HG03135 (cell line): ENCODE data around the gene ANKRD34A.

Experiments
- ATAC-seq: cut with Tn5 transposase; IDR thresholded peaks from one replicate; pipeline ENCODE4 v1.9.1; 2021; ENCODE audit warnings: mild to moderate bottlenecking, moderate library complexity; ENCODE audit not compliant: unreplicated experiment

ANKRD34A gene

DNA sequence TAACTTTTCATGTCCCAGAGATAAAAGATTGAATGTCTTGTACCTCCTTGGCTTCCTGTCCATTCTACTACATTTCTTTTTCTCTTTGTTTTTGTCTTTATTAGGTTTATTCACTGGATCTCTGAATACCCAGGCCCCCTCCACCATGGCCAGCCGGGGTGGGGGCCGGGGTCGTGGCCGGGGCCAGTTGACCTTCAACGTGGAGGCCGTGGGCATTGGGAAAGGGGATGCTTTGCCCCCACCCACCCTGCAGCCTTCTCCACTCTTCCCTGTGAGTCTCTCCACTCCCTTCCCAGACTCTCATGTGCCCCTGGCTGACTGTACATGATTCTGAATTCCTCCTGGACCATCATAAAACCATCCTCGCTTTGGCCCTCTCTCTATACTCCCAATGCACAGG is 10.3 kb upstream of the ANKRD34A start:
- ATAC-seq = no peak

- ATAC-seq = no peak
Observed at GRCh38 chr1:145972580-145972979, 8.2 kb upstream of the ANKRD34A start.

- ATAC-seq = no peak
Observed at GRCh38 chr1:145967288-145967687, 2.9 kb upstream of the ANKRD34A start.

DNA sequence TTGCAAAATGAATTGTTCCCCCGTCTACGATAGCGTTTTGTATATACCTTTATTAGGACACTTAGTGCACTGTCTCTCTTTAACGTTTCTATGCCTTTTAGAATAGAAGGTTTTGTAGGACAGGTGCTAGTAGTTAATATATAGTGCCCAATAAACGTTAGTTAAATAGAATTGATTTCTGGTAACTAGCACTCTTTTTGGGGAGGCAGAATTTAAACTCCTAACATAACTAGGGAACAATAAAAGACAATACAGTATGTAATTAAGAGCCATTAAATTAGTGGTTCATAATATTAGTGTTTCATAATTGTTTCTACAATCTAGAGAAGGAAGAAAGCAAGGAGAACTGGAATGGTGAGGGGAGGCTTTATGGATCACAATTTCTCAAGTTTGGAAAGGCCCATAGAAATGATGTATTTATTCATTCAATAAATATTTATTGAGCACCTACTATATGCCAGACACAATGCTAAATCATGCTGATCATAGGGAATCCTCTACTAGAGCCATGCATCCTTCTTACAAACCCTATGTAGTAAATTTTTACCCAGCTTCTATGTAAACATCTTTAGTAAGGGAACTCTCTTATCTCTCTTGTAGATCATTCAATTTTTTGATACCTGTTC is 857 bp upstream of the ANKRD34A start:
- ATAC-seq = no peak

GRCh38 chr1:145963265-145964019 is 933 bp downstream of the ANKRD34A start:
- ATAC-seq = no peak

DNA sequence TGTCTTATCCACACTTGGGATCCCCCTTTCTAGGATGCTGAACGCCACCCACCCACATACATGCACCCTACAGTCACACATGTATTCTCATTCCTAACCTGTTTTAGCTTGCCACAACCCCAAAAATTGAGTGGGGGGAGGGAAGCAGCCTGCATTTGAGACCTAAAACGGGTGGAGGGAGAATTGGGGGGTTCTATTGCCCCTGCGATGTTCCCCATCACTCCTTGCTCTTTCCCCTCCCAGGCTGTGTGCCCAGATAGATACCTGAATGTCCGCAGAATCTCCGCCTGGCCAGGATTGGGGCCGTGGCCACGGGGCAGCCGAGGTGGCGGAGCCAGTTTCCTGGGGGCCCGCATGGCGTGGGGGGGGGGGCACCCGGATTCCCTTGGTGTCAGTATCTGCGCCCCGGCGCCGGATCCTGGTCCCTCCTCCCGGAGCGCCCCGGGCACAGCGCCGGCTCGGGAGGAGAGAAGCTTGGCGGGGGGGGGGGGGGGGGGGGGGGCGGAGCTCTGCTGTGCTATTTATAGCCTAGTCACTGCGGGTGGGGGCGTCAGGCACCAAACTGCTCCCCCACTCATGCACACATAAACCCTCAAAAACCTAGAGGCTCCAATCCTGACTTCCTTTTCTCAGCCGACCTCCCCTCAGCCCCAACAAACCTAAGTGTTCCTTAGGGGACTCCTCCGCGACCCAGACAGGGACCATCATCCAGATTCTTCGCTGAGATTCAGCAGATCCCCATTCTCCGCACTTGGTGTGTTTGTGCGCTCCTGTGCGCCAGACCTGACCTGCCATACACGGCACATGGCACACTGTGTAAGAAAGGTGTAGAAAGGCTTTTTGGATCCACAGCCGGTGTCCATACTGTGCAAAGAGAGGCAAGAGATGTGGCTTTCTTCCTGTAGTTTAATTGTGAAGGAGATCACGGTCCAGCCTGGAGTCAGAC is 1.9 kb downstream of the ANKRD34A start:
- ATAC-seq = no peak

DNA sequence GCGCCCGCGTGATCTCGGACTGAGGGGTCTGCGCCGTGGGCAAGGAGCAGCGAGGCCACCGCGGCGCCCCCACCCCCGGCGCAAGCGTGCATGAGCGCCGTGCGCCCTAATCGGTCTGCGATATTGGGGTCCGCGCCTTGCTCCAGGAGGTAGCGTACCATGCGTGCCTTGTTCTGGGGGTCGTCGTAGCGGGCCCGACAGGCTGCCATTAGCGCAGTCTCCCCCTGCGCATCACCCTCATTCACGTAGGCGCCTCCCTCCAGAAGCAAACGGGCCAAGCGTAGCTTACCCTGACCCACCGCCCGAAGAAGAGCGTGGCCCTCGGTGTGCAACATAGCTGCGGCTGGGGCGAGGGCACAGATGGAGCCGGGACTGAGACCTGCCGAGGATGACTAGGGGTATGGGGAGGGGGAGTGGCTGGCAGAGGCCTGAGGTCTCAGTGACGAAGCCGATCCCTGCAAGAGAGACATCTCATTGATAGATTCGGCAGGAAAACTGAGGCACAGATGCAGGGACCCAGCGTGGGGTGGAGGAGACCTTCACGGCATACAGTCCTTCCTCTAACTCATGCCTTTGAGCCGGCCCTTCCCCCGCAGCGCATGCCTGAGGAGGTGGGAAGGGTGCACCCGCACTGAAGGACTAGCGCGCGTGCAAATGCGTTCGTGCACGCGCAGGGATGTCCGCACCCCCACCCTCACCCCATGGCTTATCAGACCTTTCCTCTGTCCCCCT is 2.8 kb downstream of the ANKRD34A start:
- ATAC-seq = no peak

DNA sequence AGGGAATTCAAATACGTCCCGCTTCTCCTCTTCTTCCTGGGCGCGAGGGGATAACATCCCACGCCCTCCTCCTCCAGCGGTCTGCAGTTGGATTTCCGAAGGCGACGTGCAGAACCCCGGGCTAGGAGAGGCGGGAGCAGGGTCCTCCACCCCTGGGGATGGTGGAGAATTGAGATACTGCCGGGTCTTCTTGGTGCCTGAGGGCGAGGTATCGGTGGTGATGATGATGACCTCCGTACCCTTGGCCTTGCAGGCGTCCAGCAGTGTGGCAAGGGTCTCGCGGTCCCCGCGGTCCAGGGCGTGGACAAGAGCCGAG is 3.3 kb downstream of the ANKRD34A start:
- no peak for ATAC-seq

GRCh38 chr1:145960468-145961108 is 3.8 kb downstream of the ANKRD34A start:
- no peak for ATAC-seq

DNA sequence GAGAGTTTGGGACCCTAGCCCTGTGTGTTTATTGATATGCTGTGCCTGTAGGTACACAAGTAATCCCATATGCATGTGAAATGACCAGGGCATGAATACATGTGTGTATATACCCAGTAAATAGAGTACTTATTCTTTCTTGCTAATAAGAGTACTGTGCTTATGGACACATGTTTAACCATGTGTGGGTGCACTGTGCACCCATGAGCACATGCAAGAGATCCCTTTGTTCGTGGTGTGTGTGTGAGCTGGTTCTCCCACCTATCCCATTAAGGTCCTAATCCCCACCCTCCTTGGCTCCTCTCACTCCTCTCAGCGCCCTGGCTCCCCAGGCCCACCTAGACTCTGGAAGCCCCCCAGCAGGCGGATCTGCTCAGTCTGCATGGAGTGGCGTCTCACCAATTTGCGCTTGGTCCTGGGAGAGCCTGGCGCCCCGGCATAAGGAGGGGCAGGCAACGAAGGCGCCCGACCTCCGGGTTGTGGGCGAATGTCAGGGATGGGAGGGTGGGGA is 4.4 kb downstream of the ANKRD34A start:
- ATAC-seq = no peak

DNA sequence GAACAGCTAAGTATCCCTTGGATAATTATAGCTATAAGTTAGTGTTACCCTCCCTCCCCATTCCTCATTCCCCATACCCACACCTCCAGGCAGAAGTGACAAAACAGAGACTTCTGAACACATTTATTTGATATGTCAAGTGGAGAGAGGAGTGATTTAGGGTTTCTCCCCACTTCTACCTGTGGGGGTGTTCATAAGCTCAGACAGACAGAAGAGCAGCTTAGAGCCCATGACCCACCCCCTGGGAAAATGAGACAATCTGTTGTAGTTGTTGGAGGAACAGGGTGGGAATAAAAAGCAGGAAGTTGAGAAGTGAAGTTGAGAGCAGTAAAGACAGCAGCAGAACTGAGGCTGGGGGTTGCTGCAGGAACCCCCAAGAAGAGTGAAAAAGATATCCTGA is 5.0 kb downstream of the ANKRD34A start:
- no peak for ATAC-seq

DNA sequence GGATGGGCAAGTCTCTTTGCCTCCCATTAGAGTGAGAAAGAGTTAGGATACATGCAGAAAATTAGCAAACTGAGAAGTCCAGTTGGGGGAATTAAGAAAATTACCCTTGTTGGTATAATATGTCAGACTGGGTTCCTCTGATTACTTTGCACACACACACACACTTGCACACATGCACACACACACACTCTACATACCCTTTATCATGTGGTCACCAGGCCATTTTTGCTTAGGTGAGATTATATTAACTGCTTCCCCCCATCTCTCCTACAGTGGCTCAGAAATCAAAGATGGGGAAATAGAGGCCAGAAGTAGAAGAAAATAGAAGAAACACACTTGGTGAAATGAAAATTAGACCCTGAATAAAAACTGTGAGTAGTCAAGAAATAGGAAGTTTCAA is 5.6 kb downstream of the ANKRD34A start:
- no peak for ATAC-seq

DNA sequence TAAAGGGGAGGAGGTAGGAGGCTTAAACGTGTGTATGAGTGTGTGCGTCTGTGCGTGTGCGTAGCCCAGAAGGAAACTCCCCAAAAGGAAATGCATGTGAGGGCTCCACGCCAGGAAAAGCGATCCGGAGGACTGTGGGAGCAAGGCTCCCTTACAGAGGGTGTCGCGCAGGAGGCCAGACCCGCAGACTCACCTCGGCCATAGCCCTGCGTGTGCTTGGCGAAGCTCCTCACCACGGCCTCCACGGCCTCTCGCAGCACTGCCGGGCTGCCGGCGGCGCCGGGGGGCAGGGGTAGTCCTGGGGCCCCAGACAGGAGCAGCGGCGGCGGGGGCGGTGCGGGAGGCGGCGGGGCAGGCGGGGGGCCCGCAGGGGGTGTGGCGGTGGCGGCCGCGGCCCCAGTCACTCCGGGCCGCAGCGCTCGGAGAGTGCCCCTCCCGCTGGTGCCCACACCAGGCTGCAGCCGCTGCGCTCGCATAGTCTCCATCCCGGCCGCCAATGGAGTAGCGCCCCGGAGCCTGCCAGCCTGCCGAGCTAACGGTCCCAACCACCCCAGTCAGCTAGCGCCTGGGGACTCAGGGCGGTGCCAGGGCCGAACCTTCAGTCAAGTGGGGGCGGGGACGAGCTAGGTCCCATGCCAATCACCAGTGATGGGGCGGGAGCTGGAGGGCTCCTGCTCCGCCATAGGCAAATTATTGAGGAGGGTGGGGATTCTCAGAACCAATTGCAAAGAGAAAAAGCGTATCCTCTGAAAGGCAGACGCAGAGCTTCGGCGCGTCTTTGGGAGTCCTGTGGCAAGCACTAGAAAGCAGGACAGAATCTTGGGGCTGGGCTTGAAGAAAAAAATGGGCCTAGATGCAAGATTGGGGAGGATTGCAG is 6.7 kb downstream of the ANKRD34A start, which contains the start of gene LIX1L:
LIX1L (minus strand) TSS at position 575 of the 877 bp plus-strand sequence; CDS start at position 485, 90 bp downstream.
- ATAC-seq = peak; percentile 83

- no peak for ATAC-seq
Observed at GRCh38 chr1:145956781-145957442, 7.5 kb downstream of the ANKRD34A start.

- ATAC-seq = no peak
Observed at GRCh38 chr1:145956361-145956760, 8.0 kb downstream of the ANKRD34A start.

DNA sequence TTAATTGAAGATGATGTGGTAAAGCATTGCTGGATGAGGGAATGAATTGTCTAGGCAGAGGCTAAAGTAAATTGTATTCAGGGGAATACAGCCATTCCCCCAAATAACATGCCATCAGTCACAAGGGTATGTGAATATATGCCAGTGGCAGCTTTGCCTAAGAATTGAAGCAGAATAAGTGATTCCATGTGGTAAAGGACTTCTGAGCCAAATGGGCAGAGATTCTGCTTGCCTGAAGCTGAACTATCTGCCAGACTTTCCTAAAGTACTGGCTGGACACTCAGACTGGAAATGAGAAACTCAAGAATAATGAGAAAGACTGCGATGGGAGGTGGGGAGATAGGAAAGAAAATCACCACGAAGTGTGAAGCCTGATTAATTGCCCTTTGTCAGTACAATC is 8.9 kb downstream of the ANKRD34A start:
- ATAC-seq = no peak

DNA sequence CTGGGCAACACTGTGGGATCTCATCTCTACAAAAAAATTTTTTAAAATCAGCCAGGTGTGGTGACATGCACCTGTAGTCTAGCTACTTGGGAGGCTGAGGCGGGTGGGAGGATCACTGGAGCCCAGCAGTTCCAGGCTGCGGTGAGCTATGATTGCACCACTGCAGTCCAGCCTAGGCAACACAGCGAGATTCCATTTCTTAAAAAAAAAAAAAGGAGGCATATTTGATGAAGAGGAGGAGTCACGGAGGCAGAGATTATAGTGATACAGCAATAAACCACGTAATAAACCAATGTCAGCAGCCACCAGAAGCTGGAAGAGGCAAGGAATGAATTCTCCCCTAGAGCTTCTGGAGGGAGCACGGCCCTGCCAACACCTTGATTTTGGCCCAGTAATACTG is 10.5 kb downstream of the ANKRD34A start:
- ATAC-seq = no peak

GRCh38 chr1:145952903-145953302 is 11.5 kb downstream of the ANKRD34A start:
- ATAC-seq = no peak

DNA sequence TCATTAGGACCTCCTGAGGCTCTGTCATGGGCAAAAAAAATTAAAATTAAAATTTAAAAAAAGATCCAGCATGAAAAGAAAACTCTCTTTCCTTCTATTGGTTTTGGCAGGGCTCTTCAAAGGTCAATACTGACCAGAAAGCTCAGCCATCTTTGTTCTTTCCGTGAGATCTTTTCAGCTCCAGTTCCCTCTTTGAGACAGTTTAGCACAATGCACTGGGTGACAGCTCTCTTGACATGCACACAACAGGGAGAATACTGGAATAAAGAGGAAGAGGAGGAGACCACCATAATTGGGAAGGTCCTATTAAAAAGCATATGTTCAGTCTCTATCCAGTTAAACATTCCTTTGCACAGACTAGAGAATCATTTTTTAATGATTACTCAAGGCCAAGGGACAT is 12.8 kb downstream of the ANKRD34A start:
- ATAC-seq = no peak
